A549 (cell line): Measurements from ENCODE around the gene FRMD8.

Experiments
- BHLHE40 ChIP-seq: IDR thresholded peaks from 2 replicates; pipeline ENCODE4 v1.6.1; 2012; ENCODE audit warnings: low read depth, low read length, inconsistent platforms
- HOXA7 ChIP-seq: fragments of 250-450 bp; sonication (Bioruptor Pico); IDR thresholded peaks from 2 replicates; pipeline ENCODE4 v1.5.0; 2020; ENCODE audit warnings: mild to moderate bottlenecking, moderate library complexity
- MYC ChIP-seq: IDR thresholded peaks from 2 replicates; pipeline ENCODE4 v1.6.1; 2012; ENCODE audit warnings: mild to moderate bottlenecking, inconsistent platforms, low read length, improper control_type of control experiment, borderline replicate concordance
- POLR2A ChIP-seq: IDR thresholded peaks from 2 replicates; pipeline ENCODE4 v1.6.1; 2012; ENCODE audit warnings: mild to moderate bottlenecking, low read length
- RAD21 ChIP-seq, 2 experiments: fragments of >200 bp in 1 of 2; sonication (Bioruptor Twin) in 1 of 2; formaldehyde crosslinking in 1 of 2; IDR thresholded peaks in 1 of 2; conservative IDR thresholded peaks in 1 of 2; 2 replicates in 1 of 2; 3 replicates in 1 of 2; pipeline ENCODE4 v1.6.1; 2012 to 2018; ENCODE audit warnings: inconsistent platforms in 1 of 2
- RCOR1 ChIP-seq: fragments of 150-350 bp; IDR thresholded peaks from 2 replicates; pipeline ENCODE4 v1.6.1; 2014; ENCODE audit warnings: antibody characterized with exemption, low read length, low read depth
- ZSCAN20 ChIP-seq: fragments of 250-450 bp; sonication (Bioruptor Pico); IDR thresholded peaks from 2 replicates; pipeline ENCODE4 v1.8.0; 2022; ENCODE audit warnings: mild to moderate bottlenecking, moderate library complexity
- TF ChIP-seq, protein P1 (sequence below): fragments of >200 bp; sonication (Bioruptor Twin); formaldehyde crosslinking; IDR thresholded peaks from 3 replicates; pipeline ENCODE4 v1.5.1; 2016
- TF ChIP-seq, protein P2 (sequence below): fragments of 450-650 bp; IDR thresholded peaks from 2 replicates; pipeline ENCODE4 v1.6.1; 2014; ENCODE audit warnings: antibody characterized with exemption

DNA sequence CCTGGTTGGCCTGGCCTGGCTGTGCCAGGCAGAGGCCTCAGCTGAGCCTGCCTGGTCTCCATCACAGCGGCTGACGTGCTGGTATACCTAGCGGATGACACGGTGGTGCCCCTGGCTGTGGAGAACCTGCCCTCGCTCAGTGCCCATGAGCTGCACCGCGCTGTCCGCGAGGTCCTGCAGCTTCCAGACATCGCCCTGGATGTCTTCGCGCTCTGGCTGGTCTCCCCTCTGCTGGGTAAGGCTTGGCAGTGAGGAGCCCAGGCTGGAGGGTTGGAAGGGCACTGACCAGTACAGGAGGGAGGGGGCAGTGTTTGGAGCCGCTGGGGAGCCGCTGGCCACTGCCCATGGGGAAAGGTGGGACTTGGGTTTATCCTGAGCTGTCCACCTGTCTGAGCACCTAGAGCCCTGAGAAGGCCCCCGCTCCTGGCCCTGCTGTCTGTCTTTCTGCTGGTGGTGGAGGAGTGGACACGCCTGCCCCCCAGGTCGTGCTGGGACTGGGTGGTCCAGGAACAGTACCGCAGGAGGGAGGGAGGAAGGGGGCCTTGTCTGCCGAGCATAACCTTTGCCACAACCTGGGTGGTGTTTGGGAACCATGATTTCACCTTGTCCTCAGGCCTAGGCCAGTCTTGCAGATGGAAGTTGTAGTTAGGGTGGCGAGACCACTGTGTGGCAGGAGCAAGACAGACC, 3.0 kb downstream of the FRMD8 start:
- TF ChIP-seq POLR2A (no peak), BHLHE40 (no peak), RCOR1 (no peak), MYC (no peak), RAD21 (conservative IDR thresholded peaks at IDR 0.05 in 1 of 2, IDR thresholded peaks at IDR 0.05 in 1 of 2) (no peak), HOXA7 (CRISPR knock-in tag) (no peak), ZSCAN20 (CRISPR knock-in tag) (no peak)
- TF ChIP-seq, protein P1, sequence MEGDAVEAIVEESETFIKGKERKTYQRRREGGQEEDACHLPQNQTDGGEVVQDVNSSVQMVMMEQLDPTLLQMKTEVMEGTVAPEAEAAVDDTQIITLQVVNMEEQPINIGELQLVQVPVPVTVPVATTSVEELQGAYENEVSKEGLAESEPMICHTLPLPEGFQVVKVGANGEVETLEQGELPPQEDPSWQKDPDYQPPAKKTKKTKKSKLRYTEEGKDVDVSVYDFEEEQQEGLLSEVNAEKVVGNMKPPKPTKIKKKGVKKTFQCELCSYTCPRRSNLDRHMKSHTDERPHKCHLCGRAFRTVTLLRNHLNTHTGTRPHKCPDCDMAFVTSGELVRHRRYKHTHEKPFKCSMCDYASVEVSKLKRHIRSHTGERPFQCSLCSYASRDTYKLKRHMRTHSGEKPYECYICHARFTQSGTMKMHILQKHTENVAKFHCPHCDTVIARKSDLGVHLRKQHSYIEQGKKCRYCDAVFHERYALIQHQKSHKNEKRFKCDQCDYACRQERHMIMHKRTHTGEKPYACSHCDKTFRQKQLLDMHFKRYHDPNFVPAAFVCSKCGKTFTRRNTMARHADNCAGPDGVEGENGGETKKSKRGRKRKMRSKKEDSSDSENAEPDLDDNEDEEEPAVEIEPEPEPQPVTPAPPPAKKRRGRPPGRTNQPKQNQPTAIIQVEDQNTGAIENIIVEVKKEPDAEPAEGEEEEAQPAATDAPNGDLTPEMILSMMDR, result no peak
- TF ChIP-seq, protein P2, sequence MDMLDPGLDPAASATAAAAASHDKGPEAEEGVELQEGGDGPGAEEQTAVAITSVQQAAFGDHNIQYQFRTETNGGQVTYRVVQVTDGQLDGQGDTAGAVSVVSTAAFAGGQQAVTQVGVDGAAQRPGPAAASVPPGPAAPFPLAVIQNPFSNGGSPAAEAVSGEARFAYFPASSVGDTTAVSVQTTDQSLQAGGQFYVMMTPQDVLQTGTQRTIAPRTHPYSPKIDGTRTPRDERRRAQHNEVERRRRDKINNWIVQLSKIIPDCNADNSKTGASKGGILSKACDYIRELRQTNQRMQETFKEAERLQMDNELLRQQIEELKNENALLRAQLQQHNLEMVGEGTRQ, result no peak
